Activated gamma-delta T cell treated with anti-CD3 and anti-CD28 coated beads, Interleukin-2, amount 50 U/mL, for 16 hours (primary cell): ENCODE measurements around the gene LRRC8A.
"Not testable (repeated sequence)": the region's sequence is repeated elsewhere in the genome, so short reads cannot be mapped to it uniquely, and the experiment has no call there.

Source experiments
- DNase-seq: peaks from one replicate; pipeline ENCODE4 v3.0.0-alpha.2; 2020; ENCODE audit warnings: low read depth

LRRC8A gene

DNA sequence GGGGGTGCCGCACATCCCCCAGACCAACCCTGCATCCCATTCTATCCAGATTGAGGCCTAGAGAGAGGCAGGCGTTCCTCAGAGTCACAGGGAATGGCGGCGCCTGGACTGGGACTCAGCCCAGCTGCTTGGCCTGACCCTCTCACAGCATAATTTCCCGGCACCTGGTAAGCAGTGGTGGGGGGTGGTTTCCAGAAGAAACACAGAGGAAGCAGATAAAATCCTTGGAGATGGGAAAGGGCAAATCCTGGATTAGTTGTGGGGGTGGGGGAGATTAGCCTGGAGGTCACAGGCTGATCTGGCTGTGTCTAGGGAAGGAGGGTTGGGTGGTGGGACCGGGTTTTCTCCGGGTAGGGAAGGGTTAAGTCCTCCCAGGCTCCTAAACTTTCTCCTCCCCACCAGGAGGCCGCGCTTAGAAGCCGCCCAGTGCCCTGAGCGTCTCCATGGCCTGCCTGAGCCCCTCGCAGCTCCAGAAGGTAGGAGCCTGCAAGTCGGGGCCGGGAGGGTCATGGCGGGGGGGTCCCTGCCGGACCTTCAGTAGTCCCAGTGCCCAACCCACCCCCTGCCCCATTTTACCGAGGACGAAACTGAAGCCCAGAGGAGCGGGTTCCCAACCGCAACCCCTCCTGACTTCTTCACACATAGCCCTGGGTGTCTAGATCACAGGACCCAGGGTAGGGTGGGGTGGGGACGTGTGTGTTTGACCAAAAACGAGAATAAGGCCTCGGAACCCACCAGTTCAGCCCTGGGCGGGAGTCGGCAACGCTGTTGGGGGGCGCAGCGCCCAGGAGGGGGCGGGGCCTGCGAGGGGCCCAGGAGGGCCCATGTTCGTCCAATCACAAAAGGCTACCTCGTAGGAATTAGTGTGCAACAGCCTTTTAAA is 40.2 kb downstream of the LRRC8A start:
- no peak for DNase-seq

- DNase-seq, result no peak
Observed at GRCh38 chr9:128923493-128923883, 41.6 kb downstream of the LRRC8A start.

GRCh38 chr9:128927731-128928411 is 45.9 kb downstream of the LRRC8A start:
- DNase-seq, result no peak

GRCh38 chr9:128928624-128929023 is 46.7 kb downstream of the LRRC8A start:
- no peak for DNase-seq

- DNase-seq, result no peak
Observed at GRCh38 chr9:128929560-128929959, 47.6 kb downstream of the LRRC8A start.

GRCh38 chr9:128933731-128934130 is 51.8 kb downstream of the LRRC8A start:
- DNase-seq, result no peak

GRCh38 chr9:128936171-128936865 is 54.4 kb downstream of the LRRC8A start:
- no peak for DNase-seq

- DNase-seq, result no peak
Observed at GRCh38 chr9:128937310-128938165, 55.6 kb downstream of the LRRC8A start.

DNA sequence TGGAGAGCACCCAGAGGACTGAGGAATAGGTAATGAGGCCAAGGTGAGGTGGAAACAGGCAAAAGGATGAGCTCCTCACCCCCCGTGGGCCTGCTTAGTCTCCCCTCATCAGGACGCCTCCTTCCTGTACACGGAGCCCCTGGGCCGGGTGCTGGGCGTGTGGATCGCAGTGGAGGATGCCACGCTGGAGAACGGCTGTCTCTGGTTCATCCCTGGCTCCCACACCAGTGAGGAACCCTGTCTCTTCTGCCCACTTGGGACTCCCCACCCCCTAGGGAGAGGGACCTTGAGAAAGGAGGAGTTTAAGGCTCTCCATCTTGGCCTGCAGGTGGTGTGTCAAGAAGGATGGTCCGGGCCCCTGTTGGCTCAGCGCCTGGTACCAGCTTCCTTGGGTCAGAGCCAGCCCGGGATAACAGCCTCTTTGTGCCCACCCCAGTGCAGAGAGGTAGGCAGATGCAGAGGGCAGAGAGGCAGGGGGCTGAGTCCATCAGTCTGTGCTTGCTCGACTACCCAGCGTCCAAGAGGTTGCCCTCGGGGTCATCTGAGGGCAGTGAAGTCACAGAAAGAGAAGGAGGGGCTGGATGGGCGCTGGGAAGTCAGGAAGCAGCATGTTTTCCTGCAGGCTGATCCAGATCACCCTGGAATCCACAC is 58.5 kb downstream of the LRRC8A start:
- no peak for DNase-seq

- no peak for DNase-seq
Observed at GRCh38 chr9:128940946-128941755, 59.2 kb downstream of the LRRC8A start.

- no peak for DNase-seq
Observed at GRCh38 chr9:128943832-128944620, 62.1 kb downstream of the LRRC8A start.

DNA sequence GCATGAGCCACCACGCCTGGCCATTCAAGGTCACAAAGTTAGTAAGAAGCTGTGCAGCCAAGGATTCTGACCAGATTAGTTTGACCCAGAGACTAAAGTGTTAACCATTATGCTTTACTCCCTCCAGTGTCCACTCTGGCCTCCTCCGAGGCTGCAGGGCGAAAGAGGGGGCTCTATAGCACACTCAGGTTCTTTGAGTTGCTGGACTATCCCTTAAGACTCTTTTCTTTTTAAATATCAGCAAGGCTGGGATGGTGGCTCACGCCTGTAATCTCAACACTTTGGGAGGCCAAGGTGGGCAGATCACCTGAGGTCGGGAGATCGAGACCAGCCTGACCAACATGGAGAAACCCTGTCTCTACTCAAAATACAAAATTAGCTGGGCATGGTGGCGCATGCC is 63.0 kb downstream of the LRRC8A start:
- DNase-seq, result not testable (repeated sequence)

GRCh38 chr9:128945798-128946501 is 64.0 kb downstream of the LRRC8A start:
- no peak for DNase-seq

DNA sequence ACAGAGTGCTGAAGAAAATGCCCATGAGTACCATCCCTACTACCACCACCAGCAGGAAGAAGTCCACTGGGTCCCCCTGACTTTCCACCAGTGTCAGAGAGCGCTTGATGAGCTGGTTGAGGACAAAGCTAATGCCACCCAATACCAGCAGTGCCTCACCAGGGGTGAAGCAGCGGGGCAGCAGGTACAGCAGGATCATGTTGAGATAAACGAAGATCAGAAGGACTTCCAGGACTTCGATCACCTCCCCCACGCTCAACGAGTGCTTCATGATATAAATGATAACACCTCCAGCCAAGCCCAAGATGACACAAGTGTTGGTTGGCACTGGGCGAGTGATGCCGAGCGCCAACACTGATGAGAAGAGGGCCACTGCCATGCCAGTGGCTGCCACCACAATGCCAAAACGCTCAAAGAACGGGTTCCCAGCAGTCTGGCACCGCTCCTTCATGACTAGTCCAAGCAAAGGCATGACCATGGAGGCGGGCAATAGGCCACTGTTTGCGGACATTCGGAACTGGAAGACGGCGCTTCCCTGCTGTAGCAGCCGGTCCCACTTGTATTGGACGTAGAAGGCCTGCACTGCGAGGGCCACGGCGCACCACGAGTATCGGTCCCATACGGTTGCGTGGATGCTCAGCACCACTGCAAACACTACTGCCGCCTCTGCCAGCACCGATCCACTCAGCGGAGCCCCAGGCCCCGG is 64.8 kb downstream of the LRRC8A start:
- DNase-seq, result no peak

GRCh38 chr9:128947277-128947526 is 65.3 kb downstream of the LRRC8A start:
- no peak for DNase-seq

GRCh38 chr9:128947527-128948301 is 65.8 kb downstream of the LRRC8A start, which contains the start of the genes DOLK and NUP188:
Gene DOLK, minus strand, starts transcription at chr9:128947603. Its CDS starts 300 bp downstream, at chr9:128947303.
Gene NUP188, plus strand, starts transcription at chr9:128947699. Its CDS starts 21 bp downstream, at chr9:128947720.
- DNase-seq, result peak; percentile 99

GRCh38 chr9:128961403-128961802 is 79.5 kb downstream of the LRRC8A start:
- DNase-seq, result not testable (repeated sequence)
